GM21528 (cell line): Measurements from ENCODE around the gene MS4A4E.
"Not testable (repeated sequence)": the region's sequence is repeated elsewhere in the genome, so short reads cannot be mapped to it uniquely, and the experiment has no call there.

Experiments used
- ATAC-seq: cut with Tn5 transposase; IDR thresholded peaks from one replicate; pipeline ENCODE4 v1.9.1; 2021; ENCODE audit warnings: mild to moderate bottlenecking, moderate library complexity; ENCODE audit not compliant: unreplicated experiment, low FRiP score

The MS4A4E gene

DNA sequence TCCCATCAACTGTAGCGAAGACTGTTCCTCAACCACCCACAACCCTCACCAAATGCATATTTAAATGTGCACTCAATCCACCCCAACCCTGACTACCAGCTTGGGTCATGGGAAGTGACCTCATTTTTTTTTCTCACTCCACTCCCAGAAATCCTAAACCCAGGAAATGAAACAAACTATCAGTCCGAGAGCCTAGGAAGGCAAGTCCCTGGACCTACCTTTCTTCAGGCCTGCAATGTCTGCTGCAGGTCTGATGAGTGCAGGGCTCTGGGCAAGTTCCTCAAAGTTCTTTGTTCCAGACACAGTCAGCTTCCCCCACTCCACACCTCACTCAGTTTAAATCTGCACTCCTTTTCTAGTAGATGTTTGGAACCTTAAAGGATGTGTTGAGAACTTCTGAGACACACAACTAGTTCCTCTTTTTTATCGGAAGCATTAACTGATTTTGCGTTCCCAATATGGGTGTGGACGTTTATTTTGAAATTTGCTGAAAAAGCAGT lies at the start of gene MS4A4E:
Gene MS4A4E (minus strand): TSS at position 398 of the 500 bp plus-strand sequence. CDS start 13,082 bp downstream, outside the sequence.
- ATAC-seq, result no peak

DNA sequence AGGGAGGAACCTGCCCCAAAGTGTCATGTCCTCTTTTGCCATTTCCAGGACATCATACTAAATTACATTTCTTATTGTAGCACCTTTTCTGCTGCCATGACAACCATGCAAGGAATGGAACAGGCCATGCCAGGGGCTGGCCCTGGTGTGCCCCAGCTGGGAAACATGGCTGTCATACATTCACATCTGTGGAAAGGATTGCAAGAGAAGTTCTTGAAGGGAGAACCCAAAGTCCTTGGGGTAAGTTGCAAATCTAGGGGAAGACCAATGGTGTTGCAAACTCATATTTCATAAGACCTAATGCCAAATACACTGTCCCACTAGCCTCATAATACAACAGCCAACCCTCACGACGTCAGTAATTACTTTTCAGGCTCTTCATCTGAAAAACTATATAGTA lies 49.2 kb upstream of the MS4A4E start:
- ATAC-seq, result no peak

DNA sequence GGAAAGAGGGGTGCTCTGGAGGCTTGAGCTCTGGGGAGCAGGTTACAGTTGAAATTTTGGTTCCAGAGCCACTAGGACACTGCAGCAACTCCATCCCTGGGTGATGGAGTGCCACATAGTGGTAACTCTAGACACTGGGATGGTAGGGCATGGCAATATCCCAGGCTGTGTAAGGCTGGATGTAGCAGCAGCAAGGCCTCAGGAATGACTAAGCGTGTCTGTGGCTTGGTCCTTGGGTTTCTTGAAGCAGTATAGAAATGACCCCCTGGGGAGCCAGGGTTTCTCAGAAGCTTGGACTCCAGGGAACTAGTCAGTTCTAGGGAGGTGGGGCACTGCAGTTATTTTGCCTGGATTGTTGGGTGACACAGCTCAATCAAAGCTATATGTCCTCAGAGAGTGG lies 45.6 kb upstream of the MS4A4E start:
- no peak for ATAC-seq

DNA sequence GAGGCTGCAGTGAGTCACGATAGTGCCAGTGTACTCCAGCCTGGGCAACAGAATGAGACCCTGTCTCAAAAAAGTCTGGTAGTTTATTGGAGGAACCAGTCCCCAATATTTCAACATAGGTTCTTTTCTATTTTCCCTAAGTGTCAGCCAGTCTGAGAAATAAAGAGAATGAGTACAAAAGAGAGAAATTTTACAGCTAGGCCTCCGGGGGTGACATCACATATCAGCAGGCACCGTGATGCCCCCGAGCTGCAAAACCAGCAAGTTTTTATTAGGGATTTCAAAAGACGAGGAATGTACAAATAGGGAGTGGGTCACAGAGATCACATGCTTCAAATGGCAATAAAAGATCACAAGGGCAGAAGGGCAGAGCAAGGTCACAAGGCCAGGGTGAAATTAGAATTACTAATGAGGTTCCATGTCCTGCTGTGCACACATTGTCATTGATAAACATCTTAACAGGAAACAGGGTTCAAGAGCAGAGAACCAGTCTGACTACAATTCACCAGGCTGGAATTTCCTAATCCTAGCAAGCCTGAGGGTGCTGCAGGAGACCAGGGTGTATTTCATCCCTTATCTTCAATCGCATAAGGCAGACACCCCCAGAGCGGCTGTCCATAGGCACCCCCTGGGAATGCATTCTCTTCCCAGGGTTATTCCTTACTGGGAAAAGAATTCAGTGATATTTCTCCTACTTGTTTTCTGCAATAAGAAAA lies 42.6 kb upstream of the MS4A4E start:
- not testable (repeated sequence) for ATAC-seq

DNA sequence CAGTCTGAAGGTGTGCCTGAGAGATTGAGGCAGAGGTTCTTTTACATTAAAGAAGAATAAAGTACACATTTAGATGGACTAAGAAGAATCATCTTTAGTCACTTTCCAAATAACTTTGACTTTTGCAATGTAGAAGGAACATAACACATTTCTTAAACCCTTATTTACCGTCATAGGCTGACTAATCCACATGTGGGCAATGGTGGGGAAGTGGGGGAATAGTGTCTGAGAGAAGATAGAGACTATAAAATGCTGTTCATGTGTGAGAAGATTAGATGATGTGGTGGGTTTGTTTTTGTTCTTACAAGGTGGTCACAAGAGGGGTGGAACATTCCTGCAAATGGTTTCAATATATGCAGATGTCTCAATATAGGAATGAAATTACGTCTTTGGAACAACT lies 39.3 kb upstream of the MS4A4E start:
- ATAC-seq, result no peak

DNA sequence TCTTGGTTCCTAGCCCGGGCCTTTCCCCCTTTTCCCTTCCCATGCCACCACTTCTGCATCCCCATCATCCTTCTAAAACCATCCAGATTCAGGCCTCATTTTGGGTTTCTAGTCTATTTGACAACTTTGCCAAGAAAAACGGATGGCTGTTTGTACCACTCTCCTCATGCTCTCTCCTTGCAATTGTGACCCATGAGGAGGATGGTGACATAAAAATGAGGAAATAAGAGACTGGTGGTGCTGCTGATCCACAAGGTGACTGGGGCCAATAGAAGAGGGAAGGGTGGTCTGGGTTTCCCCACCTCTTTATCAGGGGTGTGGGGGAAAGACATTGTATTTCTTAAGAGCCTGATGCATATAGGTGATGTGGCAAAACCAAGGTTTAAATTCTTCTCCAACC lies 38.5 kb upstream of the MS4A4E start:
- ATAC-seq, result no peak

DNA sequence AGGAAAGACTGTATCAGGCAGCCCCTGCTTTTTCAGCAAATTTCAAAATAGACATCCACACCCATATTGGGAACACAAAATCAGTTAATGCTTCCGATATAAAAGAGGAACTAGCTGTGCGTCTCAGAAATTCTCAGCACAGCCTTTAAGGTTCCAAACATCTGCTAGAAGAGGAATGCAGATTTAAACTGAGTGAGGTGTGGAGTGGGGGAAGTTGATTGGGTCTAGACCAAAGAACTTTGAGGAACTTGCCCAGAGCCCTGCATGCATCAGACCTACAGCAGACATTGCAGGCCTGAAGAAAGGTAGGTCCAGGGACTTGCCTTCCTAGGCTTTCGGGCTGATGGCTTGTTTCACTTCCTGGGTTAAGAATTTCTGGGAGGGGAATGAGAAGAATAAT lies 37.5 kb upstream of the MS4A4E start, which contains the start of gene MS4A4A:
Gene MS4A4A (plus strand): TSS at position 255 of the 400 bp plus-strand sequence. CDS start 10 bp downstream, at position 265.
- ATAC-seq, result no peak

DNA sequence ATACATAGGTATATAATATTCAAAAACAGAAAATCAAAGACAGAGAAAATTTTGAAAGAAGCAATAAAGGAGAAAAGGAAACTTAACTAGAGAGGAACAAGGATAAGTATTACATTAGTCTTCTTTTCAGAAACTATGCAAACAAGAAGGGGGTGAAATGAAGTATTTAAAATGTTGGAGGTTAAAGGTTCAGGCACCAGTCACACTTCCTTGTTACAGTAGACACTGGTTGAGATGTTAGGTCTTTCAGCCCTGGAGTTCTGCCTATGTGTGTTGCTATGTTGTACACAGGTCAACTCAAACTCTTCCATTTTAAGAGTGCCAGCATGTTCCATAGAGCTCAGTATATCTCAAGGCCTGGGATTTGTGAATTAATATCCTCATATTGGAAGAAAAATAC lies 31.5 kb upstream of the MS4A4E start:
- no peak for ATAC-seq

DNA sequence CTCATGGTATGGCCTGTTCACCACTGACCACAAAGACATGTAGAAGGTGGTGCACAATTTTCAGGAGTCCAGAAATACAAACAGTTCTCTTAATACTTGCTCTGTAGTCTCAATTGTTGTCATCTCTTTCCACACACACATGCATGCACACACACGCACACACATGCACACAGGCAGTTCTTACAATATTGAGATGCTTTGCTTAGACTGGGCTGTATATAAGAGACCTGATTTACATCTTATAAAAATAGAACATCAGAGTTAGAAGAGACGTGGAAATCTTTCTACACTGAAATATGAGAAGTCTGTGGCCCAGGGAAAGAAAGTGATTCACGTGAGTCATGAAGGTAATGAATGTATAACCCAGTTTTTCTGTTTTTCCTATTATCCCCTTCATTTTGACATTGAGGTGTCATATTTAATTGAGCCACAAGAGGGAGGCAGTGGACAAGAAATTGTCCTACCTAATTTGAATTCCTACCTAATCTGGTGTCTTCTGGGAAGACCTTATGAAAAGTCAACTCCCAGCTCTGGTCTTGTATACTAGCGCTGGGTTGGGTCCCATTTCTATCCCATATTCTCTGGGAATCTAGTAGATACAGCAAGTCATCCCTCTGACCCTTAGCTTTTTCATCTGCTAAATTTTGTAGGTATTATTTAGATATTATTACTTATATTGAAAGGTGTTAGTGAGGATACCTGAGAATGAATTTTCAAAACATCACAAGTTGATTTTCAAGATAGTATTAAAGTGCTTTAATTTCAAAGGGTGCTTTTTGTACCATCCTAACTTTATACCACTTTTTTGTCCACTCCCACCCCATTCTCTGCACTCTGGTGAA lies 22.7 kb upstream of the MS4A4E start:
- ATAC-seq, result no peak

DNA sequence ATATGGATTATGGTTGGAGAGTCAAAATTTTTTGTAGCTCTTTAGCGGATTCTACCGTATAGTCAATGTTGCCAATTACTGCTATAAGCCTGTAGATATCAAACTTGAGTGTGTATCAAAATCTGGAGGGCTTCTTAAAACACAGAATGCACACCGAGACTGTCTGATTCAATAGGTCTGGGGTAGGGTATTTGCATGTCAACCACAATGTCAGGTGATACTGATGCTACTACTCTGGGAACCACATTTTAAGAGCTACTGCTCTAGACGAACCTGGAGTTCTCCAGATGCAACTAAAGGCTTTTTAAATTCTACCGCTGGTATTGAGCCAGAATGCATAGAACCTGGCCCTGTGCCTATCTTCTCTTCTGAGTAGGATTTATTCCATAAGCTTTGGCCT lies 21.7 kb upstream of the MS4A4E start:
- ATAC-seq, result no peak

DNA sequence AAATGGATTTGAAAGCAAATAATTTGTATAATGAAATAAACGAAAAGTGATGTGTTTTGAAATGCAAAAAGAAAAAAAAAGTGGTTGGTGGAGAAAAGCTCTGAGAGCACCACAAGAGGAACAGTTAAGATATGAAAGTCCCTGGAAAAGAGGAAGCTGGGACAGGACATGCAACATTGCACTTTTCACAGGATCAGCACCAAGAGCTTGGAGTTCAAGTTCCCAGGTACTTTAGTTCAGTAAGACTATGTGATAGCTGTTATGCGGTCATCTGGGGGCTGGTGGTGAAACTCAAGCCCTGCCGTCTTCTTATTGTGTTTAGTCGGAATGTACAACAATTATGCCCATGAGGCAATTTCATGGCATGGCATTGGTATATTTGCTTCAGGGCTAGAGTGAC lies 20.5 kb upstream of the MS4A4E start:
- no peak for ATAC-seq

DNA sequence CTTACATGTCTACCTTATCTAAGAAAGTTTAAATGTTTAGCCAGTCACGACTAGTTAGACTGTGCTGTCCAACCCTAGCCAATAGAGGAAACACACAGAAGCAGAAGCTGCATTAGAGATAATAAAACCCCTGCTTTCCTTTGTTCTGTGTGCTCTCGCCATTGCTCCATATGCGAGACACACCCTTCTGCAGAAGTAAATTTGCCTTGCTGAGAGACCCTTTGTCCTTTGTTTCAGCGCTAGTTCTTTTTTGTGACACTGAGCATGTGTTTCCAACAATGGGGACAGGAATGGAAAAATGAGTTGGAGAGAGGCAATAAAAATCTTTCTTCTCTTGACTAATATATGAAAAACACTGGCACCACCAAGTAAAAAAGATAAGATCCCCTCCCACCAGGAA lies 18.1 kb upstream of the MS4A4E start:
- no peak for ATAC-seq

DNA sequence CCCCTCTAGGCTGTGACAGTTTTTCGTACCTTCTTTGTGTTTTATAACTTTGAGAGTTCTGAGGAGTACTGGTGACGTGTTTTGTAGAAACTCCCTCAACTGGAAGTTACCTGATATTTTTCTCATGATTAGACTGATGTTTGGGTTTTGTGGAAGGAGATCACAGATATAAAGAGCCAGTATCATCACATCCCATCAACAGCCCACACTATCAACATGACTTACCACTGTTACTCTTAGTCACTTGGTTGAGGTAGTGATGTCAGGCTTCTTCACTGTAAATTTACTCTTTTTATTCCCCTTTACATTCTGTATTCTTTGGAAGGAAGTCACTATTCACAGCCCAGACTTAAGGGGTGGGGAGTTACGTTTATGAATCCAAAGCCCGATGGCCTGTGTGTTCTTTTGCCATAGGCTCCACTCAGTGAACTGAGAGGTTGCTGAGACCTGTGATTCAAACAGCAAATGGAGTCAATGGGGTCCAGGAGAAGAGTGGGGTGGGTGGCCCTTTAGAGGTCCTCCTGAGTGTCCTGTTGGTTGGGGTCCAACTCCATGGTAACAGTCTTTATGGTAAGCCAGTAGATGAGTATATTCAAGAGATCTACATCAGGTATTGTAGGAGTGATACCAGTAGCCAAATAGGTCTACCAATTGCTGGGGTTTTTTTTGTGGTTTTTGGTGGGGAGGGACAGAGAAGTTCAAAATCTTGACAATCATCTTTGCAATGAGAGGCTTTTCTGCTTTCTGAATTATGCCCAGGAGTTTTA lies 15.2 kb upstream of the MS4A4E start:
- no peak for ATAC-seq

DNA sequence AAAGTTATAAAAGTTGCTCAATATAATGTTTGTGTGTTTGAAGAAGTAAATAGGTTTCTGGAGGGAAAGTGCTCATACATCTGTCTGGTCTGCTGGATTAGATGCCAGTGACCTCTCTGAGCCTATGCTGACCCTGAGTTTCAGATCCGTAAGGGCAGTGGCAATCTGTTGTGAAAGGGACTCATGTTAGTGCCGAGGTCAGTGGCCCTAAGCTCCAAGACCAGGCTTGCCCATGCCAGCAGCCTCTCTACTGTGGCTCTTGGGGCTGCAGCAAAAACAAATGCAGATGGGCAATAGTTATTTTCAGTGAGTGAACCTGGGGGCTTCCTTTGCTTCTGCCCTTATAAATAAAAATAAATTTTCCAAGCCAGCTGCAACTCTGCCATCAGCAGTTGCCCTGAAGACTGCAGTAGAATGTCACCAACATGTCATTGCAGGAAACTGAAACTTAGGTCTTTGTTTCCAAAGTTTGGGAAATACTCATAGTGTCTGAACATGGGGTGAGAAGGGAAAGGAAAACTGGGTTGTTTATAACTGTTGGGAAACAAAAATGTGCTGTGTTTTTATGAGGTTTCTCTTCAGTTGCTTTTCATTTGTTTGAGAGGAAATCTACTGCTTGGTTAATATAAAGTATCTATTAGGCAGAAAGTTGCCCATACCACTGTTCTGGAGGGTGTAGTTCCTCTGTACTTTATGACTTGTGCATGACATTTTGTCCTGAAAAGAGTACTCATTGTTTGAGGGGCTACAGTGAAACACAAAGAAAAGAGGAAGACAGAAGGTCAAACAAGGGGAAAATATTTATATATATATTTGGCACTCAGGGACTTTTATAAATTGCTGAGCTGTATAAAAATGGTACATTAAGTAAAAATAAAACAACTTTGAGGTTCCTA lies 9.5 kb upstream of the MS4A4E start:
- ATAC-seq, result no peak

DNA sequence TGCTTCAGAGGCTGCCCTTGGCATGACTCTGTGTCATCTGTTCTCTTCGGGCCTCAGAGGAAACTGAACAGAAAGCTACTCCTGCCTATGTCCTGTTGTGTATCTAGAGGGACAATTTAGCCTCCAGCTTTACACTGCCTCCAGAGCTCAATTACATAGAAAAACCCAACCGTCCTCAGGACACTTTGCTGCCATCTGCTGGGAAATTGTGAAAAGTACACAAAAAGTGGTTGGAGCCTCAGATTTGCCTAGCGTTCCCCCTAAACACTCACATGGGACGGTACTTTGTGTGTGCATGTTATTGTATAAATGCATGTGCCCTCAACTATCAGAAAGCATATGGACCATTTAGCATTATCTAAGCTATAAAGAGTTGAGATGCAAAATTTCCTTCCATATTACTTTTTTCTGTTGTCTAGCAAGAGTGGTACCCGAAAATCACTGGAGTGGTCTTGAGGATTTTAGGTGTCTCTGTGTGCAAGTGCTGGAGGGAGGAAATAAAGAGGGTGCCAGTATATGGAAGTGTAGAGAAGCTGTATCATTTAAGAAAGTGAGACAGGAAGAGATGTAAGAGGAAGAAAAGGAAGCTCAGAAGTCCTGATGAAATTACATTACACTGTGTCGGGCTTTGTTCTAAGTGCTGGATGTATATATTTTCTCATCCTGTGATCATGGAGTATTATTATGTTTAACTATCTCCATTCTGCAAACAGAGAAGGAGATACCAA lies 8.7 kb upstream of the MS4A4E start:
- ATAC-seq, result no peak

DNA sequence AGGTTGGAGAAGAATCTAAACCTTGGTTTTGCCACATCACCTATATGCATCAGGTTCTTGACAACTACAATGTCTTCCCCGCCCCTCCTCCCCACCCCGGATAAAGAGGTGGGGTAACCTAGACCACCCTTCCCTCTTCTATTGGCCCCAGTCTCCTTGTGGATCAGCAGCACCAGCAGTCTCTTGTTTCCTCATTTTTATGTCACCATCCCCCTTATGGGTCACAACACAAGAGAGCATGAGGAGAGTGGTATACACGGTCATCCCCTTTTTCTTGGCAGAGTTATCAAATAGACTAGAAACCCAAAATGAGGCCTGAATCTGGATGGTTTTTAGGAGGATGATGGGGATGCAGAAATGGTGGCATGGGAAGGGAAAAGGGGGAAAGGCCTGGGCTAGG lies 1.2 kb downstream of the MS4A4E start:
- ATAC-seq, result no peak

DNA sequence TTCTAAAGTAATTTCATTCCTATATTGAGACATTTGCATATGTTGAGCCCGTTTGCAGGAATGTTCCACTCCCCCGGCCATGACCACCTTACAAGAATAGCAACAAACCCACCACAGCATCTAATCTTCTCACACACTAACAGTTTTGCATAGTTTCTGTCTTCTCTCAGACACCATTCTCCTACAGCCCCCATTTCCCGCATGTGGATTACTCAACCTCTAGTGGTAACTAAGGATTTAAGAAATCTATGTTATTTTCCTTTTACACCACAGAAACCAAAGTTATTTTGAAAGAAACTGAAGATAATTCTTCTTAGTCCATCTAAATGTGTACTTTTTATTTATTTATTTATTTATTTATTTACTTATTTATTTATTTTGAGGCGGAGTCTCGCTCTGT lies 2.3 kb downstream of the MS4A4E start:
- no peak for ATAC-seq

DNA sequence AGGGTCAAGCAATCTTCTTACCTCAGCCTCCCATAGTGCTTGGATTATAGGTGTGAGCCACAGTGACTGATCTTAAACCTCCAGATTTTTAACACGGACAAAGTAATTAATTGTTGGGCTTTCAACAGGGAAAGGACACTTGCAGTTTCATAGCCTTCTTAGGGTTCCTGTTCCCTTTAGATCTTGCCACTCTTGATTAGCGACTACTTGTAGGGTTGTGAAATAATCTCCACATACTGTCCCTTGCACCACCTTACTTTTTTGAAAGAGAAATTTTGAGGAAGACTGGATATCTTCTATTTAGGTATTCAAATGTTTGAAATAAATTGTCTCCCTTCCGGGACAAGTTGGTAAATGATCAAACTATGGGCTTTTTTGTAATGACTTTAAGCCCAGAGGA lies 7.6 kb downstream of the MS4A4E start:
- no peak for ATAC-seq

DNA sequence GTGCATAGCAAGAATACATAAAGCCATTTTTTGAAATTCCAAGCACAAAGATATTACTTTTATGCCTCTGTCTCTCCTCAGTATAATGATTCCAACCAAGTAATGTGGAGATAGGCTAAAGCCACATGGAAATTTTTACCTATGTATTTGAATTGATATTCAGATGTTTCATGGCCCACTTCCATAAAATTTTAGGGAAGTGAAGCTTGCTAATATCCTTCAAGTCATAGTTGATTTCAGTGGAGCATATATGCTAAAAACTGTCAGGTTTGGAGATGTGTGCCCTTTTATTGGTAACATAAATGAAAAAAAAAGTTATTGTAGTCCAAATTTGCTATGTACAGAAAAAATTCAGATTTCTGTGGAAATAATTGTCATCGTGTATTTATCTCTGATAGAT lies 12.3 kb downstream of the MS4A4E start:
- no peak for ATAC-seq
